Upper lobe of left lung (tissue), 4 donors: Measurements from ENCODE around the gene SLC25A28.

ENCODE experiments used
- CTCF ChIP-seq, 6 experiments: fragments of 450-650 bp in 4 of 6; fragments of 200-600 bp in 2 of 6; sonication (generic) in 2 of 6; IDR thresholded peaks; one replicate each; pipeline ENCODE4 v1.5.1; 2016 to 2019; ENCODE audit warnings: antibody characterized with exemption in 6 of 6
- POLR2A ChIP-seq, 4 donors: fragments of 450-650 bp; IDR thresholded peaks; one replicate each; pipeline ENCODE4 v1.5.1; 2016 to 2017; ENCODE audit warnings: antibody characterized with exemption in 4 of 4, mild to moderate bottlenecking in 2 of 4
- POLR2AphosphoS5 ChIP-seq, 2 donors: sonication (generic); formaldehyde crosslinking; IDR thresholded peaks; one replicate each; pipeline ENCODE4 v1.5.1; 2017; ENCODE audit warnings: antibody characterized with exemption in 2 of 2

- TF ChIP-seq CTCF (IDR thresholded peaks at IDR 0.05): no peak
- TF ChIP-seq POLR2A (IDR thresholded peaks at IDR 0.05): no peak
- no peak for TF ChIP-seq POLR2AphosphoS5 (IDR thresholded peaks at IDR 0.05)
These were observed 32.7 kb upstream of the SLC25A28 start for GRCh38 chr10:99652800-99653390.
